Body of pancreas (tissue), 4 donors: ENCODE measurements around the gene ELSPBP1. TPM values are rescaled to one million over a fixed set of nuclear protein-coding genes. Genes with fewer than 3 reads are reported as not detected.

ENCODE experiments used
- ATAC-seq: fragments of 150-250 bp; one replicate; pipeline ENCODE4 v1.9.1; 2016
- DNase-seq, 4 donors: peaks; one replicate each; pipeline ENCODE4 v3.0.0-alpha.2; 2019
- H3K27ac ChIP-seq, 4 donors: fragments of 200-600 bp; sonication (generic); 1 replicate in 3 of 4; 2 replicates in 1 of 4; pipeline versions ENCODE4 v1.5.1 to v1.6.1; 2016 to 2019; ENCODE audit warnings: mild to moderate bottlenecking in 1 of 4, mixed read lengths in 1 of 4, moderate library complexity in 1 of 4
- H3K27me3 ChIP-seq, 2 donors: fragments of 200-600 bp; sonication (generic); one replicate each; pipeline ENCODE4 v1.6.0; 2016; ENCODE audit warnings: mild to moderate bottlenecking in 1 of 2
- H3K36me3 ChIP-seq, 2 donors: fragments of 200-600 bp; sonication (generic); replicated peaks in 1 of 2; 2 replicates each; pipeline ENCODE4 v1.5.1; 2016; ENCODE audit warnings: low read depth in 2 of 2; ENCODE audit not compliant: insufficient read depth in 1 of 2
- H3K4me1 ChIP-seq: fragments of 200-600 bp; sonication (generic); one replicate; pipeline ENCODE4 v1.6.0; 2016
- H3K4me3 ChIP-seq, 2 donors: fragments of 200-600 bp; sonication (generic); 1 replicate in 1 of 2; 2 replicates in 1 of 2; pipeline ENCODE4 v1.5.1; 2016 to 2019
- H3K9me3 ChIP-seq, 3 donors: fragments of 200-600 bp; sonication (generic); 1 replicate in 2 of 3; 2 replicates in 1 of 3; pipeline ENCODE4 v1.5.1; 2016
- CTCF ChIP-seq, 7 experiments: fragments of 450-650 bp in 4 of 7; fragments of 200-600 bp in 3 of 7; sonication (generic) in 3 of 7; IDR thresholded peaks; one replicate each; pipeline ENCODE4 v1.5.1; 2016 to 2019; ENCODE audit warnings: antibody characterized with exemption in 7 of 7
- POLR2A ChIP-seq, 3 donors: fragments of 450-650 bp; IDR thresholded peaks; one replicate each; pipeline ENCODE4 v1.6.1; 2016; ENCODE audit warnings: antibody characterized with exemption in 3 of 3, mild to moderate bottlenecking in 2 of 3
- whole genome bisulfite sequencing, 2 donors: methylation state at CpG; one replicate each; pipeline ENCODE4 v1.1.5; 2017; 5-methylcytosine and 5-hydroxymethylcytosine counted together
- intact Hi-C: fragments of 100-400 bp; cut with DNase I; formaldehyde crosslinking; loops from one replicate; pipeline ENCODE4 v1.15.1; 2023
- total RNA-seq, 2 donors: library from RNA; depleted of rRNA; stranded (reverse); fragments of >200 nt; gene quantifications; one replicate each; pipeline ENCODE4 v1.1.0, GENCODE V29; 2016

Gene ELSPBP1
- total RNA-seq, 2 donors from 2014 or later = not detected

- Histone ChIP-seq H3K36me3 (no peaks in the 10 kb centered on the region), H3K4me3 (no peak overlapping the region), H3K9me3 (peaks cover 0 to 10% (median 0%) of the 10 kb centered on the region in 3 donors), H3K4me1 (no peaks in the 10 kb centered on the region), H3K27me3 (no peaks in the 10 kb centered on the region), H3K27ac (no peak overlapping the region)
- TF ChIP-seq CTCF (IDR thresholded peaks at IDR 0.05) (no peak), POLR2A (IDR thresholded peaks at IDR 0.05) (no peak)
- no peak for DNase-seq
- intact Hi-C loops = no loop called here
- 56 to 58% methylated on average over 2 of the region's 2 CpGs for WGBS, 2 donors
- ATAC-seq = no peak
These were observed 42.3 kb downstream of the ELSPBP1 start for GRCh38 chr19:48036765-48037164.

GRCh38 chr19:48041877-48042580, 47.6 kb downstream of the ELSPBP1 start:
- Histone ChIP-seq H3K36me3 (no peaks in the 10 kb centered on the region), H3K27ac (no peak overlapping the region), H3K4me3 (no peak overlapping the region), H3K9me3 (no peaks in the 10 kb centered on the region), H3K4me1 (no peaks in the 10 kb centered on the region), H3K27me3 (no peaks in the 10 kb centered on the region)
- no peak for ATAC-seq
- WGBS, 2 donors = 28% methylated on average over 2 of the region's 2 CpGs
- intact Hi-C loops = no loop called here
- DNase-seq = no peak
- no peak for TF ChIP-seq POLR2A (IDR thresholded peaks at IDR 0.05)
- TF ChIP-seq CTCF (IDR thresholded peaks at IDR 0.05) = no peak

- Histone ChIP-seq H3K9me3 (no peaks in the 10 kb centered on the region), H3K27ac (no peak within 1 kb of the TSS), H3K27me3 (no peaks in the 10 kb centered on the region), H3K36me3 (no peaks in the 10 kb centered on the region), H3K4me3 (no peak within 1 kb of the TSS), H3K4me1 (no peaks in the 10 kb centered on the region)
- ATAC-seq (no peak), DNase-seq (no peak)
- WGBS, 2 donors = 63 to 66% methylated on average over 10 of the region's 10 CpGs
- TF ChIP-seq CTCF (IDR thresholded peaks at IDR 0.05) (no peak), POLR2A (IDR thresholded peaks at IDR 0.05) (no peak)
- intact Hi-C loops = no loop called here
These were observed 49.3 kb downstream of the ELSPBP1 start, which contains the start of gene CABP5 for GRCh38 chr19:48043675-48044258. Gene CABP5 (minus strand): TSS chr19:48044079. CDS start chr19:48043922, 157 bp downstream.

GRCh38 chr19:48044561-48044960, 50.1 kb downstream of the ELSPBP1 start:
- TF ChIP-seq POLR2A (IDR thresholded peaks at IDR 0.05) = no peak
- TF ChIP-seq CTCF (IDR thresholded peaks at IDR 0.05) = no peak
- no peaks in the 10 kb centered on the region for H3K4me1 ChIP-seq
- no peak overlapping the region for H3K27ac ChIP-seq
- intact Hi-C loops = no loop called here
- no peak for ATAC-seq
- WGBS, 2 donors = 68 to 80% methylated on average over 5 of the region's 5 CpGs
- H3K36me3 ChIP-seq = no peaks in the 10 kb centered on the region
- no peaks in the 10 kb centered on the region for H3K27me3 ChIP-seq
- no peaks in the 10 kb centered on the region for H3K9me3 ChIP-seq
- H3K4me3 ChIP-seq = no peak overlapping the region
- no peak for DNase-seq
